ENCODE measurements around the gene EFCAB8. TPM values are rescaled to one million over a fixed set of nuclear protein-coding genes. Genes with fewer than 3 reads are reported as not detected.
A peak's percentile ranks its signal among the peaks of the same experiment; 100 is the strongest.
"Not testable (repeated sequence)": the region's sequence is repeated elsewhere in the genome, so short reads cannot be mapped to it uniquely, and the experiment has no call there.

EFCAB8 gene
- polyA plus RNA-seq, 3 donors from 2014 or later, result 0.20 TPM; not detected in 2

DNA sequence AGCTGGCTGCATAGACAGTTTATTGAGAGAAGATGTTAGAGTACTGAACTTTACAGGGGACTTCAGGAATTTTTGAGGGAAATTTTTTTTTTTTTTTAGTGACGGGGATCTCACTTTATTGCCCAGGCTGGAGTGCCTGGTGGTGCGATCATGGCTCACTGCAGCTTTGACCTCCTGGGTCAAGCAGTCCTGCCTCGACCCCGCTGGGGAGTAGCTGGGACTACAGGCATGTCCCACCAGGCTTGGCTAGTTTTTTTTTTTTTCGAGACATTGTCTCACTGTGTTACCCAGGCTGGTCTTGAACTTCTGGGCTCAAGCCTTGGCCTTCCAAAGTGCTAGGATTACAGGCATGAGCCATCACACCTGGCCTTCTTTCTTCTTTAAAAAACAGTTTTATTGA lies 10.8 kb upstream of the EFCAB8 start:
- H3K9me3 Mint-ChIP-seq, result no peaks in the 10 kb centered on the region
- peak overlapping the region in 1 of 6 donors; percentile 61 for H3K27ac Mint-ChIP-seq
- H3K36me3 Mint-ChIP-seq, result peaks cover 16 to 45% (median 18%) of the 10 kb centered on the region in 3 donors
- no peak overlapping the region for H3K4me3 Mint-ChIP-seq
- DNase-seq, result no peak
- peaks cover 13 to 39% of the 10 kb centered on the region in 2 donors for H3K4me1 Mint-ChIP-seq
- H3K27me3 Mint-ChIP-seq (ENCODE audit: low read depth in 3 of 3), result peaks cover 0 to 3% (median 0%) of the 10 kb centered on the region in 3 donors

DNA sequence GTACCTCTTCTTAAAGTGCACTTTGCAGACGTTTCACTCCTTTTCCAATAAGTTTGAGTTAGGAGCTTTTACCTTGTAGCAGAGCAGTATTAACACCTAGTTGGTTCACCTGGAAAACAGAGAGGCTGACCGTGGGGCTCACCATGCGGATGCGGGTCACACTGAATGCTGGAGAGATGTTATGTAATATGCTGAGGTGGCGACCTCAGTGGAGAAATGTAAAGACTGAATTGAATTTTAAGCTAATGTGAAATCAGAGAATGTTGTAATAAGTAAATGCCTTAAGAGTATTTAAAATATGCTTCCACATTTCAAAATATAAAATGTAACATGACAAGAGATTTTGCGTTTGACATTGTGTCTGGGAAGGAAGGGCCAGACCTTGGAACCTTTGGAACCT lies 9.9 kb upstream of the EFCAB8 start:
- Mint-ChIP-seq H3K27me3 (ENCODE audit: low read depth in 3 of 3) (peaks cover 0 to 3% (median 0%) of the 10 kb centered on the region in 3 donors), H3K27ac (peak overlapping the region in 1 of 6 donors; percentile 18), H3K9me3 (no peaks in the 10 kb centered on the region), H3K4me3 (no peak overlapping the region), H3K36me3 (peaks cover 16 to 45% (median 18%) of the 10 kb centered on the region in 3 donors), H3K4me1 (peaks cover 10 to 33% of the 10 kb centered on the region in 2 donors)
- no peak for DNase-seq

DNA sequence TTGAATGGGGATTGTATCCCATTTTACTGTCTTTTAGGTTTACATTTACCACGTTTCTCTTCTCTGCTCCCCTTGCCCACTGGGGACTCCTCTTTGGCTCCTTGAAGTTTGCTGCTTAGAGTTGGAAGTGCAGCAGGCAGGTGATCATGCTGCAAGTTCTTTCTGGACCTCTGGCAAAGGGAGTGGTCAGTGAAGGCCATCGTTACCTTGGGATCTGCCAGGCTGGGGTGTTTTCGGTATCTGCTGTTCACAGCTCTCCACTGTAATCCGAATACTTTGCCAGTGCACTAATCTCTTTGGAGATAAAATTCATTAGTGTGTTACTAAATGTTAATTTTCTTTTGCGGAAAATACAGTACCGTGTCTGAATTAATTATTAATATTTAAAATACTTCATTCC lies 9.1 kb upstream of the EFCAB8 start:
- H3K27ac Mint-ChIP-seq, result peak overlapping the region in 1 of 6 donors; percentile 18
- H3K27me3 Mint-ChIP-seq (ENCODE audit: low read depth in 3 of 3), result peaks cover 0 to 3% (median 0%) of the 10 kb centered on the region in 3 donors
- peaks cover 16 to 46% (median 18%) of the 10 kb centered on the region in 3 donors for H3K36me3 Mint-ChIP-seq
- H3K4me3 Mint-ChIP-seq, result no peak overlapping the region
- H3K9me3 Mint-ChIP-seq, result no peaks in the 10 kb centered on the region
- no peak for DNase-seq
- H3K4me1 Mint-ChIP-seq, result peaks cover 8 to 28% of the 10 kb centered on the region in 2 donors

DNA sequence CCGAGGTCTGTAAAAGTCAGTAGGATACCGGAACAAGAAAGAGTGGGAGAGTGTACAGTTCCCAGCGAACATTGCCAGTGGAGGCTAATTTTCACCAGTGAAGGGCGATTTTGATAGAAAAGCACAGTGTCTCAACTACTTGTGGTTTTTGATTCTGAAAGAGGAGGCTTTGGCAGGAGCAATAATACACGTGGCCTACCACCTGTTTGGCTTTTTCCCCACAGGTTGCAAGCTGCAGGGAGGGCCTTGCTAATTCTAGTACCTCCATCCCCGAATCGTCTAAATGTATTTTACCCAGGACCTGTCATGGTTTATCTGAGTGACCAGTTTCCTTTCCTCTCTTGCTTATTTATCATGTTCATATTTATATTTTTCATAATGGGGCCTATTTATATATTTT lies 3.3 kb upstream of the EFCAB8 start:
- Mint-ChIP-seq H3K27me3 (ENCODE audit: low read depth in 3 of 3) (peaks cover 0 to 3% (median 3%) of the 10 kb centered on the region in 3 donors), H3K27ac (peak overlapping the region; percentile 64 to 78 (median 70)), H3K4me1 (peaks cover 28 to 50% of the 10 kb centered on the region in 2 donors), H3K4me3 (no peak overlapping the region), H3K9me3 (no peaks in the 10 kb centered on the region), H3K36me3 (peaks cover 3 to 27% (median 8%) of the 10 kb centered on the region in 3 donors)
- DNase-seq, result no peak

DNA sequence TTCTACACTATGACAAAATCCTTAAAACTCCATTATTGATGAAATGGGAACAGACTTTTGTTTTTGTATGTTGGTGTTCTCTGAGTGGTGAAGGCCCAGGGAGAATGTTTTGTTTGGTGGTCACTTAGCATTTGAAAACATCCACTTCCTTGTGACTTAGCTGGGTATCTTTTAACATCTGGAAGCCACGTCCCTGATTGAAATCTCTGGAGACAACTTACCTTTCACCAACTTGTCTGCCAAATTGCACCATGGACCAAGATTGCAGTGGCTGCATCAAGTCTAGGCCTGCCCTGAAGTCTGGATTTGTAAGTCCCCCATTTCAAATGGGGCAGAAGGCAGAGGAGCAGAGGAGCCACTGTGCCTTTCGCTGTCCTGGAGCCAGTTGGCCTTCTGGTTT lies 534 bp upstream of the EFCAB8 start:
- Mint-ChIP-seq H3K4me1 (peaks cover 28 to 50% of the 10 kb centered on the region in 2 donors), H3K4me3 (no peak overlapping the region), H3K36me3 (peaks cover 4 to 26% (median 4%) of the 10 kb centered on the region in 3 donors), H3K9me3 (no peaks in the 10 kb centered on the region), H3K27me3 (ENCODE audit: low read depth in 3 of 3) (peaks cover 0 to 3% (median 2%) of the 10 kb centered on the region in 3 donors), H3K27ac (peak overlapping the region in 5 of 6 donors; percentile 25 to 84 (median 74))
- DNase-seq, result no peak

DNA sequence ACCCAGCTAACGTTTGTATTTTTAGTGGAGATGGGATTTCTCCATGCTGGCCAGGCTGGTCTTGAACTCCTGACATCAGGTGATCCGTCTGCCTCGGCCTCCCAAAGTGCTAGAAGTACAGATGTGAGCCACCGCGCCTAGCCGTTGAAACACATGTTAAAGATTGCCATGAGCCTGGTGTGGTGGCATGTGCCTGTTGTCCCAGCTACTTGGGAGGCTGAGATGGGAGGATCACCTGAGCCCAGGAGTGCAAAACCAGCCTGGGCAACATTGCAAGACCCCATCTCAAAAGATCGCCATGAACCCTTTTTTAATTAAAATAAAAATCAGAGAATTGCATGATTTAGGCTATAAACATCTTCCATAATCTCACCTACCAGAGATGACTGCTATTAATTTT lies 2.7 kb downstream of the EFCAB8 start:
- peaks cover 11 to 29% of the 10 kb centered on the region in 2 donors for H3K4me1 Mint-ChIP-seq
- H3K9me3 Mint-ChIP-seq, result no peaks in the 10 kb centered on the region
- H3K4me3 Mint-ChIP-seq, result no peak overlapping the region
- peak overlapping the region in 1 of 6 donors; percentile 22 for H3K27ac Mint-ChIP-seq
- H3K27me3 Mint-ChIP-seq (ENCODE audit: low read depth in 3 of 3), result peaks cover 0 to 4% (median 0%) of the 10 kb centered on the region in 3 donors
- H3K36me3 Mint-ChIP-seq, result peaks cover 4 to 17% (median 14%) of the 10 kb centered on the region in 3 donors
- DNase-seq, result no peak

DNA sequence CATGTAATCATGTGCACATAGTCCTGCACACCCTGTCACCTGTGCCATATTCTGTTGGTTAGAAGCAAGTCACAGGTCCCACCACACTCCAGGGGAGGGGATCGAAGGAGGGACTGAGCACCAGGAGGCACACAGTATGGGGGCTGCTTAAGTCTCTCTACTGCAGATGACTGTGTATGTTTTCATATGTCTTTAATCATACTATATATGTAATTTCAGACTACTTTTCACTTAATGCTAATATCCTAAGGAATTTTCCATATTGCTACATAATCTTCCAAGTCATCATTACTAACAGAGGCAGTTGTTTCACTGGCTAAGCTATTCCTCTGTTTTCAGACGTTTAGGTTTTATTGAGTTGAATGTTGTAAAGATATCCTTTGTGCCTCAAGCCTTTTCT lies 10.8 kb downstream of the EFCAB8 start:
- peaks cover 0 to 2% (median 2%) of the 10 kb centered on the region in 3 donors for H3K27me3 Mint-ChIP-seq (ENCODE audit: low read depth in 3 of 3)
- H3K9me3 Mint-ChIP-seq, result no peaks in the 10 kb centered on the region
- peaks cover 0 to 10% (median 0%) of the 10 kb centered on the region in 3 donors for H3K36me3 Mint-ChIP-seq
- H3K4me3 Mint-ChIP-seq, result no peak overlapping the region
- no peaks in the 10 kb centered on the region for H3K4me1 Mint-ChIP-seq
- H3K27ac Mint-ChIP-seq, result no peak overlapping the region
- DNase-seq, result no peak

DNA sequence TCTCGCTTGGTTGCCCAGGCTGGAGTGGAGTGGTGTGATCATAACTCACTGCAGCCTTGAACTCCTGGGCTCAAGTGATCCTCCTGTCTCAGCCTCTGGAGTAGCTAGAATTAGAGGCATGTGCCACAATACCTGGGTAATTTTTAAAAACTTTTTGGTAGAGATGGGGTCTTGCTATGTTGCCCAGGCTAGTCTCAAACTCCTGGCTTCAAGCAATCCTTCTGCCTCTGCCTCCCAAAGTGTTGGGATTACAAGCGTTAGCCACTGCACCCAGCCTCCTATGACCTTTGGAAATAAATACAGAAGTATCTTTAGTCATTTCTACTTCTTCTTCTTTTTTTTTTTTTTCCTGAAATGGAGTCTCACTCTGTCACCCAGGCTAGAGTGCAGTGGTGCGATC lies 11.8 kb downstream of the EFCAB8 start:
- not testable (repeated sequence) for H3K4me1 Mint-ChIP-seq; H3K9me3 Mint-ChIP-seq; H3K36me3 Mint-ChIP-seq; H3K27ac Mint-ChIP-seq; H3K27me3 Mint-ChIP-seq (ENCODE audit: low read depth in 3 of 3); H3K4me3 Mint-ChIP-seq; DNase-seq

DNA sequence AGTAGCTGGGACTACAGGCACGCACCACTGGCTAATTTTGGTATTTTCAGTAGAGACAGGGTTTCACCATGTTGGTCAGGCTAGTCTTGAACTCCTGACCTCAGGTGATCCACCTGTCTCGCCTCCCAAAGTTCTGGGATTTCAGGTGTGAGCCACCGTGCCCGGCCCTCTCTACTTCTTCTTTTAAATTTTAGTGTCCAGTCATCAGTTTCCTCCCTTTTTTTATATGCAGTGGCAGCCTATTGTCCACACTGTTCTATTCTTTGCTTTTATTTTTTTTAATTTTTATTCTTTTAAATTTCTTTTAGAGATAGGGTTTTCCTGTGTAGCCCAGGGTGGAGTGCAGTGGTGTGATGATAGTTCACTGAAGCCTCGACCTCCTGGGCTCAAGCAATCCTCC lies 12.3 kb downstream of the EFCAB8 start:
- H3K9me3 Mint-ChIP-seq, result no peaks in the 10 kb centered on the region
- no peak overlapping the region for H3K27ac Mint-ChIP-seq
- peaks cover 1 to 2% (median 2%) of the 10 kb centered on the region in 3 donors for H3K27me3 Mint-ChIP-seq (ENCODE audit: low read depth in 3 of 3)
- peaks cover 0 to 4% (median 4%) of the 10 kb centered on the region in 3 donors for H3K36me3 Mint-ChIP-seq
- no peak overlapping the region for H3K4me3 Mint-ChIP-seq
- no peaks in the 10 kb centered on the region for H3K4me1 Mint-ChIP-seq
- no peak for DNase-seq

DNA sequence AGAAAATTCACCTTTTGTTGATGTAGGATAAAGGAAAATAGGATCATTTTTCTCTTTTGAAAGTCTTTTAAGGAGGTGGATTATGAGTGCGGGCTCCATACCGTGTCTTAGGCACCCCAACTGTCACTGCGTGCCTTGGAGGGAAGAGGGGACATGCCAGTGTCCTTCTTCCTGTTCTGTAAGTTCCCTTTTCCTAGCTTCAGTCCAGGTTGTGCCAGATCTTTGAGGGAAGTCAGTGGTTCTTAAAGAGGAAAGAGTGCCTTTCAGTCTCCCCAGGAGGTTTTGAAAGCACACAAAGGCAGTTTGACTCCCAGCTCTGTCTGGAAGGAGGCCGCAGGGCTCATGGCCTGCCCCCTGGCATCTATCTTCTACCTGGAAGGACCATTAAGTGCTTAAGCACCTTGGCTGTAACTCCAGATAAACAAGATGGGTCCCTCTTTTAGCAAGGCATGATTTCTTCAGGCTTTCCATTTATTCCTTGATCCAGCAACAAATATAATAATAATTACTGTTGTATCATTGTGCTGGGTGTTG lies 13.0 kb downstream of the EFCAB8 start:
- no peaks in the 10 kb centered on the region for H3K9me3 Mint-ChIP-seq
- peaks cover 0 to 2% (median 1%) of the 10 kb centered on the region in 3 donors for H3K27me3 Mint-ChIP-seq (ENCODE audit: low read depth in 3 of 3)
- no peak overlapping the region for H3K4me3 Mint-ChIP-seq
- peaks cover 0 to 4% (median 4%) of the 10 kb centered on the region in 3 donors for H3K36me3 Mint-ChIP-seq
- no peak overlapping the region for H3K27ac Mint-ChIP-seq
- no peaks in the 10 kb centered on the region for H3K4me1 Mint-ChIP-seq
- no peak for DNase-seq

DNA sequence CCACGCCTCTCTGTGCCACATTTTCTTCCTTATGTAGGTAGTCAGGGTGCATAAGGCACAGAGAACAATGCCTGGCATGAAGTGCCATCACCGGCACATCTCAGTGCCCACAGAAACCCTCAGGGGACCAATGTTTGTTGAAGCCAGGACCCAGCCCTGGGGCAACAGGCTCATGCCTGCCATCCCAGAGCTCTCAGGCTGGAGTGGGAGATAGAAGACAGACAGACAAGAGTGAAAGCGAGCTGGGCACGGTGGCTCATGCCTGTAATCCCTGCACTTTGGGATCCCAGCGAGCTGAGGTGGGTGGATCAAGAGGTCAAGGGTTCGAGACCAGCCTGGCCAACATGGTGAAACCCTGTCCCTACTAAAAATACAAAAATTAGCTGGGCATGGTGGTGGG lies 13.5 kb downstream of the EFCAB8 start:
- Mint-ChIP-seq H3K9me3 (no peaks in the 10 kb centered on the region), H3K27me3 (ENCODE audit: low read depth in 3 of 3) (peaks cover 0 to 2% (median 1%) of the 10 kb centered on the region in 3 donors), H3K4me3 (no peak overlapping the region), H3K4me1 (no peaks in the 10 kb centered on the region), H3K36me3 (peaks cover 0 to 4% (median 4%) of the 10 kb centered on the region in 3 donors), H3K27ac (no peak overlapping the region)
- DNase-seq, result no peak

DNA sequence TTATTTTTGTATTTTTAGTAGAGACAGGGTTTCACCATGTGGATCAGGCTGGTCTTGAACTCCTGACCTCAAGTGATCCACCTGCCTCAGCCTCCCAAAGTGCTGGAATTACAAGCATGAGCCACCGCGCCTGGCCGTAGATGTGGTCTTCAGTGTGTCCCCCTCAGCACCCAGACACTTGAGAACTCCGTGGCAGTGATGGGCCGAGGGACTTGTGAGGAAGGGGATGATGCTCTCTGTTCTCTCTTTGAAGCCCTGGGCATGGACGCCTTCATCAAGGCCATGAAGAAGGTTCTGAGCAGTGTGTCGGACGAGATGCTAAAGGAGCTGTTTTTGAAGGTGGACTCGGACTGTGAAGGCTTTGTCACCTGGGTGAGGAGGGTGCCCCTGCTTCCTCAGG lies 16.9 kb downstream of the EFCAB8 start:
- no peak for DNase-seq
- H3K27me3 Mint-ChIP-seq (ENCODE audit: low read depth in 3 of 3), result peaks cover 0 to 1% (median 0%) of the 10 kb centered on the region in 3 donors
- H3K9me3 Mint-ChIP-seq, result no peaks in the 10 kb centered on the region
- H3K36me3 Mint-ChIP-seq, result peaks cover 0 to 7% (median 7%) of the 10 kb centered on the region in 3 donors
- no peak overlapping the region for H3K4me3 Mint-ChIP-seq
- no peaks in the 10 kb centered on the region for H3K4me1 Mint-ChIP-seq
- H3K27ac Mint-ChIP-seq, result no peak overlapping the region

DNA sequence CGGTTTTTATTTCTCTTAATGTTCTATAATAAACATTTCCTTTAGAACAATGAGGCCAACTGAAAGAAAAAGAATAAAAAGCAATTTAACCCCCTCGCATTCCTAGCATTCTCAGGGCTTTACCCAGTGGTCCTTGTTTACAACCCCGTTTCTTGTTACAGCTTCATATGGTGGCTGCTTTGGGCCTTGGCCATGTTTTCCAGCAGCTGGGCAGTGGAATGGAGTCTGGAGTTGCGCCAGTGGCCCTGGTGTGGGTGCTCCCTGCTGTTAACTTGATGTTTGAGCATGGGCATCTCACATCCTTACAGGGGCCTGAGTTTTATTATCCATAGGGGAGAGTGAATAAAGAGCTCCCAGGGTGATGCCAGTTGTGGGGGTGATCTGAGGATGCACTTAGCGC lies 18.8 kb downstream of the EFCAB8 start:
- Mint-ChIP-seq H3K36me3 (peaks cover 0 to 11% (median 7%) of the 10 kb centered on the region in 3 donors), H3K9me3 (no peaks in the 10 kb centered on the region), H3K4me3 (no peak overlapping the region), H3K27me3 (ENCODE audit: low read depth in 3 of 3) (peaks cover 0 to 1% (median 0%) of the 10 kb centered on the region in 3 donors), H3K4me1 (no peaks in the 10 kb centered on the region), H3K27ac (no peak overlapping the region)
- DNase-seq, result no peak

DNA sequence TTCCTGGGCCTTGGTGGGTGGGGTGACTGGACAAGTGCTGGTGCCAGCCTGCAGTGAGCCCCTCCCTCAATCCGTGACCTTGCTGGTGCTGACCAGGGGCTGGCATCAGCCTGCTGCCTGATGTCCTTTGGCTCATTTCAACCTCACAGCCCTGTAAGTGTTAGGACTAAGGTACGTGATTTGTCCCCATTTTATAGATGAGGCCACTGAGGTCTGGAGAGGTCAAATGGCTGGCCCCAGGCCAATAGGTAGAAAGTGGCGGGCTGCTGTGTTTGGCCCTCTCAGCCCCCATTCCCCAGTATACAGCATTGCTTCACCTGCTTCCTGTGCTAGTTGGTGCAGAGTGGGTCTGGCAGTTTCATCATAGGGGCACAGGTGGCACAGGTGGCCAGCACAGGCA lies 20.1 kb downstream of the EFCAB8 start:
- DNase-seq, result no peak
- Mint-ChIP-seq H3K36me3 (peaks cover 0 to 13% (median 7%) of the 10 kb centered on the region in 3 donors), H3K4me1 (no peaks in the 10 kb centered on the region), H3K4me3 (no peak overlapping the region), H3K27me3 (ENCODE audit: low read depth in 3 of 3) (peaks cover 0 to 1% (median 0%) of the 10 kb centered on the region in 3 donors), H3K9me3 (no peaks in the 10 kb centered on the region), H3K27ac (no peak overlapping the region)

DNA sequence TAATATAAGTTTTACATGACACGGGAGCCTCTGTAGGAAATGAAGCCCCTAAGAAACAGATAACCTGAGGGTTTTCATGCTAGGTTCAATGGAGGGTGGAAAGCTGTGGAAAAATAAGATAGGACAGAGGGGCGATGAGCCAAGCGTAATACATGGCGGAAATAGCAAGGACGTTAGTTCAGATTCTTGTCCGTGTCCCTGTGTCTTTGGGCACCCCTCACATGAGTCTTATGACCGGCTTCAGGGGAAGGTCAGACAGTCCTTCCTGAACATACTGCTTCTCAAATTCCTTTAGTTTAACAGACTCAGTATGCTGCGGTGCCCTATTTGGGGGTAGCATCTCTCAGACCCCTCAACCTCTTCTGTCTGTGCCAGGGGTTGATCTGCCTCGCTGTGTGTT lies 20.8 kb downstream of the EFCAB8 start:
- no peak for DNase-seq
- peaks cover 0 to 1% (median 0%) of the 10 kb centered on the region in 3 donors for H3K27me3 Mint-ChIP-seq (ENCODE audit: low read depth in 3 of 3)
- peaks cover 0 to 13% (median 7%) of the 10 kb centered on the region in 3 donors for H3K36me3 Mint-ChIP-seq
- no peak overlapping the region for H3K4me3 Mint-ChIP-seq
- H3K27ac Mint-ChIP-seq, result no peak overlapping the region
- no peaks in the 10 kb centered on the region for H3K9me3 Mint-ChIP-seq
- H3K4me1 Mint-ChIP-seq, result no peaks in the 10 kb centered on the region

Data from immature natural killer cell (primary cell).